Mesothelial cell of epicardium (in vitro differentiated cells): ENCODE results near the gene CCDC126. TPM values are rescaled to one million over a fixed set of nuclear protein-coding genes. Genes with fewer than 3 reads are reported as not detected.
A peak's percentile ranks its signal among the peaks of the same experiment; 100 is the strongest.

ENCODE experiments used
- DNase-seq, 2 experiments: peaks; one replicate each; pipeline ENCODE4 v3.0.0; 2021; ENCODE audit warnings: low spot score in 2 of 2; ENCODE audit not compliant: unreplicated experiment in 2 of 2
- H3K27ac Mint-ChIP-seq: 2 replicates; pipeline ENCODE4 v1.8.0; 2021; ENCODE audit warnings: mixed read lengths
- H3K27me3 Mint-ChIP-seq: 2 replicates; pipeline ENCODE4 v1.8.0; 2021; ENCODE audit warnings: low read depth, mixed read lengths
- H3K36me3 Mint-ChIP-seq: 2 replicates; pipeline ENCODE4 v1.8.0; 2021; ENCODE audit warnings: mixed read lengths
- H3K4me1 Mint-ChIP-seq: 2 replicates; pipeline ENCODE4 v1.8.0; 2021; ENCODE audit warnings: mixed read lengths
- H3K4me3 Mint-ChIP-seq: 2 replicates; pipeline ENCODE4 v1.8.0; 2021; ENCODE audit warnings: mild to moderate bottlenecking, moderate library complexity, mixed read lengths
- H3K9me3 Mint-ChIP-seq: 2 replicates; pipeline ENCODE4 v1.8.0; 2021; ENCODE audit warnings: mixed read lengths
- total RNA-seq: library from RNA; stranded (reverse); gene quantifications from 3 replicates; pipeline ENCODE4 v1.2.1, GENCODE V29; 2021
- TF ChIP-seq, protein P1 (sequence below): fragments of 200-600 bp; sonication (generic); IDR thresholded peaks from one replicate; pipeline ENCODE4 v1.5.0; 2021; ENCODE audit warnings: antibody characterized with exemption; ENCODE audit not compliant: unreplicated experiment

Gene CCDC126
- total RNA-seq, 1 donor from 2014 or later: 10.6 TPM

DNA sequence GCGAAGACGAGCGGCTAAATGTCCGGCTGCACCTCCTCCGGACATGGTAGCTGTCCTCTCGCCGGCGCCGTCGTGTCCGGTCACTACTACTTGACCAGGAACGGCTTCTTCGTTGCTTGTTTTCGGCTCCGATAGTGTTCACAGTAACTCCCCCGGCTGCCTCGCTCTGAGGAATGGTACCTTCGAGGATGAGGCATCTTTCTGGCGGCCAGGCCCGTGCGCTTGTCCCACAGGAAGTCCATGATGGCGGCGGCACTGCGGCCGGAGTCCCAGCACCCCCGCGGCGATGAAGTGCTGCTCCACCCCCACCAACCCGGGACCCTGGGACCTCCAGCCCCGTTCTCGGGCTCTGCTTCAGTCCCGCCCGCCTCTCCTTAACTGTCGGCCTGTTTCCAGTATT, 11.0 kb upstream of the CCDC126 start:
- no peak overlapping the region for H3K4me3 Mint-ChIP-seq
- no peaks in the 10 kb centered on the region for H3K4me1 Mint-ChIP-seq
- H3K9me3 Mint-ChIP-seq: no peaks in the 10 kb centered on the region
- TF ChIP-seq, protein P1, sequence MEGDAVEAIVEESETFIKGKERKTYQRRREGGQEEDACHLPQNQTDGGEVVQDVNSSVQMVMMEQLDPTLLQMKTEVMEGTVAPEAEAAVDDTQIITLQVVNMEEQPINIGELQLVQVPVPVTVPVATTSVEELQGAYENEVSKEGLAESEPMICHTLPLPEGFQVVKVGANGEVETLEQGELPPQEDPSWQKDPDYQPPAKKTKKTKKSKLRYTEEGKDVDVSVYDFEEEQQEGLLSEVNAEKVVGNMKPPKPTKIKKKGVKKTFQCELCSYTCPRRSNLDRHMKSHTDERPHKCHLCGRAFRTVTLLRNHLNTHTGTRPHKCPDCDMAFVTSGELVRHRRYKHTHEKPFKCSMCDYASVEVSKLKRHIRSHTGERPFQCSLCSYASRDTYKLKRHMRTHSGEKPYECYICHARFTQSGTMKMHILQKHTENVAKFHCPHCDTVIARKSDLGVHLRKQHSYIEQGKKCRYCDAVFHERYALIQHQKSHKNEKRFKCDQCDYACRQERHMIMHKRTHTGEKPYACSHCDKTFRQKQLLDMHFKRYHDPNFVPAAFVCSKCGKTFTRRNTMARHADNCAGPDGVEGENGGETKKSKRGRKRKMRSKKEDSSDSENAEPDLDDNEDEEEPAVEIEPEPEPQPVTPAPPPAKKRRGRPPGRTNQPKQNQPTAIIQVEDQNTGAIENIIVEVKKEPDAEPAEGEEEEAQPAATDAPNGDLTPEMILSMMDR: no peak
- no peak overlapping the region for H3K27ac Mint-ChIP-seq
- DNase-seq: no peak
- no peaks in the 10 kb centered on the region for H3K27me3 Mint-ChIP-seq
- no peaks in the 10 kb centered on the region for H3K36me3 Mint-ChIP-seq

DNA sequence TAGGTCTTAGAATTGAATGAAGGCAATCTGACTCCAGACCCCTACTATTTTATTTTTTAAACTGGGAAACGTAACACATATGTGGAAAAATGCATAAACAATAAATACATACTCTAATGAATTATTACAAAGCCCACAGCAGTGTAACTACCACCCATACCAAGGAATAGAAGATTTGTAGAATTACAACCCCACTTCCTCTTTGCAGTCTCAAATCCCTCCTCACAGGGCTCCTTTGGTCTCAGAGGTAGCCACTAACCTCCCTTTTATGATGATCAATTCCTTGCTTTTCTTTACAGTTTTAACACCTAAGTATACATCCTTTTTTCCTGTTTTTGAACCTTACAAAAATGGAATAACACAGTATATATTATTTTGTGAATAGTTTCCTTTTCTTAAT, 6.7 kb upstream of the CCDC126 start:
- Mint-ChIP-seq H3K27me3 (no peaks in the 10 kb centered on the region), H3K36me3 (no peaks in the 10 kb centered on the region), H3K9me3 (no peaks in the 10 kb centered on the region), H3K27ac (no peak overlapping the region), H3K4me1 (peaks cover 2% of the 10 kb centered on the region), H3K4me3 (no peak overlapping the region)
- no peak for DNase-seq
- TF ChIP-seq, protein P1: no peak

DNA sequence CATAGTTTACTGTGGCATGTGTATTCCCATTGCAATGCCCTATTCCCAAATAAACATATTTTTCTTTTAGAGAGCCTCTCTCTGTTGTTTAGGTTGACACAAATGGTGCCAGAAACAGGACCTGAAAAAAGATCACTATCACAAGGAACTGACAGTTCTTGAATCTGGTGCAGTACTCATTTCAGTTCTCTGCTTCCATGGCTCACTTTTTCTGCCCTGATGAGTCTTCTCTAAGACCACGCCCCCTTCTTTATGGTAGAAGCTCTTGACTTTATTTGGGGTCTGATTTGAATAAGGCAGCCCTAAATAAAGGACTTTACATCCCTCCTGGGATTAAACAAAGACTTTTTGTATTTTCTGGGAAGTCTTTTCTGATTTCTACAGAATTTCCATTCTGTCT, 3.5 kb upstream of the CCDC126 start:
- TF ChIP-seq, protein P1: no peak
- Mint-ChIP-seq H3K27me3 (peaks cover 1% of the 10 kb centered on the region), H3K4me3 (no peak overlapping the region), H3K4me1 (peaks cover 13% of the 10 kb centered on the region), H3K9me3 (no peaks in the 10 kb centered on the region), H3K27ac (no peak overlapping the region), H3K36me3 (no peaks in the 10 kb centered on the region)
- no peak for DNase-seq

DNA sequence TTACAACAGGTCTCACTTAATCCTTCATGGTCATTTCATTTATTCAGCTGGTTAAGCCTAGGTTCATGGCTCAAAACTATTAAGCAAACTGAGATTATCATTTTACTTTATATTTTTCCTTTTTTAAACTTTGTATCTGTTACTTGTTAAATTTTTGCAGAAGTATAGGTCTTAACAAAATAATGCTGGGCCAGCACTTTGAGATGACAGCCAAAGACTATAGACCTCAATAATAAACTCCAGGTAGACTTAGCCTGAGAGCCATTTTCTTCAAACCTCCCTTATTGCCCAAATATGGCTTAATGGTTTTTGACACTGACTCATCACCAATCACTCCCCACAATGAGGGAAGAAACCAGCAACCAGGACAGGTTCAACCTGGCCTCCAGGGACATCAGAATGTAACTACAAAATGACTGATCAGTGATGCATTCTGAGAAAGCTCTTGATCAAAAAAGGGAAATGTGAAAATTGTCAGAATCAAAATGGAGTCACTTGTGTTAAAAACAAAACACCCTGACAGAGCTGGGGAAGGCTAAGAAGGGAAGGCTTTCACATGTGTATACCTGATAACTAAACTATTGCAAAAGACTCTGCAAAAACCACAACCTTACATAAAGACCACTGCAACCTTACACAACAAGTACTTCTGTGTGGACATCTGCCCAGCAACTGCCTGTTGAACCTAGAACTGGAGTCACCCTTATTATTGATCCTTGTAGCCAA, 2.1 kb upstream of the CCDC126 start:
- Mint-ChIP-seq H3K27ac (no peak overlapping the region), H3K4me1 (peaks cover 26% of the 10 kb centered on the region), H3K36me3 (no peaks in the 10 kb centered on the region), H3K4me3 (no peak overlapping the region), H3K27me3 (peaks cover 1% of the 10 kb centered on the region), H3K9me3 (no peaks in the 10 kb centered on the region)
- DNase-seq: no peak
- TF ChIP-seq, protein P1: no peak

DNA sequence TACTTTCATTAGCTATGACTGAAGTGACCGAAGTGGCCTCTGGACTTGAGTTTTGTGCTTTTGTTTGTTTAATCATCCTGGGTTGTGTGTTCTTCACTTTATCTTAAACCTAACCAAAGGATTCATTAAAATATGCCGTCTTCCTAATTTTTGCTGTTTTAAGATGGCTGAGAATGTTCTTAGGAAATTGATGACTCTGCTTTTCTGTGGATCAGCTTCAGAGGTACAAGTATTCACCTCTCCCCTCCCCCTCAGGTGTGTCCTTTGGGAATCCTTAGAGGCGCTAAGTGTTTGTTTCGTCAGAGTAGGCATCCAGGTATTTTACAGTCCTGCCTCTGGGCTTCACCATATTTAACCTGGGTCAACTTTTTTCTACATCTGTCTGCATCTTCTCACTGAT, 1.1 kb downstream of the CCDC126 start:
- H3K4me3 Mint-ChIP-seq: peak overlapping the region; percentile 84
- no peaks in the 10 kb centered on the region for H3K9me3 Mint-ChIP-seq
- peaks cover 52% of the 10 kb centered on the region for H3K4me1 Mint-ChIP-seq
- DNase-seq: no peak
- TF ChIP-seq, protein P1: no peak
- H3K36me3 Mint-ChIP-seq: no peaks in the 10 kb centered on the region
- peak overlapping the region; percentile 90 for H3K27ac Mint-ChIP-seq
- peaks cover 1% of the 10 kb centered on the region for H3K27me3 Mint-ChIP-seq

DNA sequence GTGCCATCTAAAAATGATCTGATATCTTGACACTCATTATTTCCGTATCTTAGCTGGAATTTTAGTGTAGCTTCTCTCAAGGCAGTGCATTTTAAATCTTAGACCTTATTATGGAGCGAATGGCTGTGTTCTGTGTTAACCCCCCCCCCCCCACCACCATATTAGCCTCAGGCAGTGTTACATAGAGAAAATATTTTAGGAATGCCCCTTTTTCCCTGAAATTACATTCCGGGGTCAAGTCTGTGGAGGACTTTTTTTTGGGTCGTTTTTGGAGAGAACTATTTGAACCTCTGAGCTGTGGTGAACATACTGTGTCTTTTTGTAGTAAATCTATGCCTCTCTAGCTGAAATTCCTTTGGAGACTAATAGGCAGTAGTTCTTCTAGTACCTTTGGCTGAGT, 3.1 kb downstream of the CCDC126 start:
- Mint-ChIP-seq H3K36me3 (peaks cover 4% of the 10 kb centered on the region), H3K4me1 (peaks cover 57% of the 10 kb centered on the region), H3K27ac (peak overlapping the region; percentile 85), H3K4me3 (no peak overlapping the region), H3K27me3 (peaks cover 1% of the 10 kb centered on the region), H3K9me3 (no peaks in the 10 kb centered on the region)
- DNase-seq: no peak
- TF ChIP-seq, protein P1: no peak
